Muscle of back (tissue), 11 donors: ENCODE results near the gene PRR30. TPM values are rescaled to one million over a fixed set of nuclear protein-coding genes. Genes with fewer than 3 reads are reported as not detected.
A peak's percentile ranks its signal among the peaks of the same experiment; 100 is the strongest.

Experiments used
- DNase-seq, 3 donors: peaks; one replicate each; pipeline versions ENCODE4 v3.0.0 to v3.0.0-alpha.2; 2013
- polyA plus RNA-seq, 10 donors: library from polyadenylated mRNA; unstranded; fragments of 120-200 nt; gene quantifications; one replicate each; pipeline ENCODE4 v1.2.1, GENCODE V29; 2013; ENCODE audit not compliant: insufficient read length in 10 of 10

The PRR30 gene
- polyA plus RNA-seq, 10 donors: not detected

GRCh38 chr2:27097341-27097740, 41.9 kb downstream of the PRR30 start:
- DNase-seq: no peak

DNA sequence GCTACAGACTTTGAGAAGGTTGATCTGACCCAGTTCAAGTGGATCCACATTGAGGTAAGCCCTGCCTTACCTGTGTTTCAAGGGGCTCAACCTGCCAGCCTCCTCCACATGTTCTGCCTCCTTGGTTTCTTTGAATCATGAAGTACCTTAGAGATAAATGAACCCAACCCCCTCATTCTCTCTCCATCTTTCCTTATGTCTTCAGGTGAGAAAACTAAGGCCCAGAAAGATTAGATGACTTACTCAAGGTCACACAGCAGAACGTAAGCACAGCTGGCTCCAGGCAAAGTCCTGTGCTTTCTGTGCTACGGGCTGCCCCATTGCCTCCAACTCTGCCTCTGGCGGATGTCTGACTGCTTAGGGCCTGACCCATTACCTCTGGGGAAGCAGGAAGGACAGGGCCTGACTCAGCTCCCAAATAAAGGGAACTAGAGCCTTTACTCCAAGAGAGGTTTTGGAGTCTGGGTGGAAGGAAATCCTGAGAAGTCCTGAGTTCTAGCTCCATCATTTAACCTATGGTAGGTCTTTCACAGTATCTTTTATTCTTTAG, 42.4 kb downstream of the PRR30 start:
- no peak for DNase-seq

DNA sequence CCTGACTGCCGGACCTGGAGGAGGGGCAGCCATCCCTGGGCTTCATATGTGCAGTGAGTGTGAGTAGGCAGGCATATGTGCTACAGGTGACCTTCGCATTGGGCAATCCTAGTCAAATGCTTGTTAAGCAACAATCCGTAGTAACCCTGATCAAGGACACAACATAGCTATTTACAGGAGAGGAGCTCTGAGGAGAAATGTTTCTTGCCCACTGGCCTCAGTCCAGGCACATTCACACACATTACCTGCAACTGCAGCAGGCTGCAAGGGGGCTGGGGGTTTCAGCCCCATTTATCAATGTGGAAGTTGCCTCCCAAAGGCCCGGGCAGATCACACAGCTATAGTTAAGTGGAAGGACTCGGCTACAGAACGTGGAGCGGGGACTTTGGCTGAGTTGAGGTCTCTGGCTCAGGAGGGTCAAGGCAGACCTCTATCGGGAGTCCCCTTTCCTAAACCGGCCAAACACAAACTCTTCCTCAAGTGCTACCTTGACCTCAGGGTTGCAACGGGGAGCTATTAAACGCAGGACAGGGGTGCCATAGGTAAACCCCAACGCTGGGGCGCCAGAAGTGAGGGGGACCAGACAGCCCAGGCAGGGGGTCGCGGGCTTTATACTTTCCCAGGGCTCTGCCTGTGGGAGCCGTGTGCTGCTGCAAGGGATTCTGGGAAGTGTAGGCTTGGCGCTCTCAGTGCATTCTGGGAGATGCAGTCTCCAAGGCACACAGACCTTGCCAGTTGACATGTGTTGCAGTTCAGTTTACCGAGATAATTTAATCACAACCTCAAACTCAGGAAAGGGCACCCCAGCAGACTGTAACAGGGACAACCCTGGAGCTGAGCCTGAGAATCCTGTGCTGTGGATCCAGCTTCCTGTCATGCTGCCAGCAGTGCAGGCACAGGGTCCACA, 43.2 kb downstream of the PRR30 start:
- DNase-seq: peak in 2 of 3 donors; percentile 67 to 85

DNA sequence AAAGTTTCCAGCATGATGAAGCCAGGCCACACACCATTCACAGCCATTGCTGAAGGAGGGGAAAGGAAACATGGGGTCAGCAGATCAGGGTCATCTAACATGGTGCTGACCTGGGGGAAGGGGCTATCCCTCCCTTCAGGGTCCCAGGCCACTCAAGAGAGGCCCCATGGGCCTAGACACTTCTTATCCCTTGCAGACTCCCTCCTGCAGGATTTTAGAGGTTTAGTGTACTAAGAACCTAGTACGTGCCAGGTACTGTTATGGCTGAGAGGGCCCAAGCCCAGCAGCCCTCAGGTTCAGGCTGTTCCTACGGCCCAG, 43.8 kb downstream of the PRR30 start:
- DNase-seq: no peak

DNA sequence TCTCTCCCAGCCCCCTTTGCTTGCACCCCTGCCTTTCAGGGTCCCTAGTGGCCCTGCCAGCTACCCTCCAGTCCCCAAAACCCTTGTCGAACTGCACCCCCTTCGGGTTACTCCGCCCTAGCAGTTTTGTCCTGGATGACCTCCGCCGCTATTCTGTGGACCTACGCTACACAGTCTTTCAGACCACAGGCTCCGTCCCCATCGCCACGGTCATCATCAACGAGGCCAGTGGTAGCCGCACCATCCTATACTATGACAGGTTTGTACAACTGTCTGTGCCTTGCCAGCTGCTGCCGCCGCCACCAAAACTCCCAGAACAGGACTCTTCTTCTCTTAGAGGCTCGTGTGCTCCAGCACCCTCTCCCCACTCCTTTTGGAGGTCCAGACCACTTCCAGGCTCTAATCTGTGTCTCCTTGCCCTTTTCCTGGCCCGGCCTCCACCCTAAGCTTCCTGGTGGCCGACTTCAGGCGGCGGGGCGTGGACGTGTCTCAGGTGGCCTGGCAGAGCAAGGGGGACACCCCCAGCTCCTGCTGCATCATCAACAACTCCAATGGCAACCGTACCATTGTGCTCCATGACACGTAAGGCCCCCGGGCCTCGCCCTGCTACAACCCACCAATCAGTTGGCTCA, 44.7 kb downstream of the PRR30 start:
- DNase-seq: no peak

- DNase-seq: no peak
Observed at GRCh38 chr2:27093430-27094352, 45.5 kb downstream of the PRR30 start.

DNA sequence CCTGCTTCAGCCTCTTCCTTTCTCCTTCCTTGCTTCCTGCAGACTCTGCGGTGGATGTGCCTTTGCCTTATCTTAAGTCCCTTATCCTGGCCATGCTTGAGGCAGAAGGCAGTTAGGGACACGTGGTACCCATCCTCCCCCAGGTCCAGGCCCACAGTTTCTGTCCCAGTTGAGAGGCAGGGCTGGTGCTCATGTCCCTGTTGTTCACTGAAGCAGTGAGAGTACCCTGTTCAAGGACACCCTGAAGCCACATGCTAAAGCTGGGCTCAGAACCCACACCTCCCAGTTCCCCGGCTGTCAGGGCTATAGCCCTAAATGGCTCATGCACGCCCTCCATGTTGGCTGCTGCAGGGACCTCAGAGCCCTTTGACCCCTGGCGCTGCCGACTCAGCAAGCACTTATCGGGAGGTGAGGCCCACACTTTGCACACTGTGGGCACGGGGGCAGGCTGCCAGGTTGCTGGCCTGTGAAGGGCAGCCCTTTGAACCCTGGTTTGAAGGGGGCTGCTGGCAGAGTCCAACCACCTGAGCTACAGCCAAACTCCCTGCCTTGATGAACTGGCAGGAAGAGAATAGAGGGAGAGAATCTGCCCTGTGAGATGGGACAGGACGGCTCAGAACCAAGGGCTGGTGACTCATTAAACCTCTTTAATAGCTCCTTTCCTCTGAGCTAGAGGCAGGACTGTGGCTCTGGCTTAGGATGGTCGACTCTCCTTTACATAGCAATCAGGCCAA, 46.3 kb downstream of the PRR30 start:
- no peak for DNase-seq

DNA sequence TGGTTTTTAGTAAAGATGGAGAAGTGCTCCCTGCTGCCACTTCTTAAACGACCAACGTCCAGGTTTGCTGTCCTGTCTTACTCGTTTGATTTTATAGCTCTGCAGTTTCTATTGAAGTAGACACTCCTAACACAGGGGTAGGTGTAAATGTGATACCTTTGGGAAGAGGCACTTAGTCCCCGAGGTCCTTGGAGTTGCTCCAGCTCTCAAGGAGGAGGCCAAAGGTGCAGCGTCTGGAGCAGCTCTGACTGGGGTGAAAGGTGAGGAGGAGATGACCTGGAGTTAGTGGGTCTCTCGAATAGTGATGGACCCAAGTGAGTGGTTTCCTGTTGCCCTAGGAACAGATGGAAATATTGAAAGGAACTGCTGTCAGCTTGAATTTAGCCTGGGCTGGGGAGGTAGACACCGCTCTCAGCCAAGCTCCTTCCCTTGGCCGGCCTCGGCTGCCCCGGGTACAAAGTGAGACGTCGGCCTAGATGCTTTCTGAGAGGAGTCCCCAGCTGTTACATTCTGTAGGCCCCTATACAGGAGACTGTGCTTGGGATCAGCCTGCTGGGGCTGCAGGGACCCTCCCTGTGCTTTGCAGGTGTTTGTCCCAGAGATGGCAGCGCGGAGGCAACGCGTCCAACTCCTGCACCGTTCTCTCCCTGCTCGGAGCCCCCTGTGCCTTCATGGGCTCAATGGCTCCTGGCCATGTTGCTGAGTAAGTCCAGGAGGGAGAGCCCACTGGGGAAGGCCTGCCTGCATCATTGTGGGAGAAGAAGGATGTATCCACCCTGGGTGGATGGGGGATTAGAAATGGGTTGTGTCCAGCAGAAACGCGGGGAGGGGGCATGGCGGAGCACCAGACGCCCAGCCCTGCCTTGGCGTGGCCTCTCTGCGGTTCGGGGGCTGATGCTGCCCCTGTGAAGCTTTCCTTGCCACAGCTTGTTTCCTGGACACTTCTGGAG, 47.2 kb downstream of the PRR30 start:
- no peak for DNase-seq

- no peak for DNase-seq
Observed at GRCh38 chr2:27089111-27089954, 49.9 kb downstream of the PRR30 start.

- no peak for DNase-seq
Observed at GRCh38 chr2:27088634-27089033, 50.6 kb downstream of the PRR30 start.

GRCh38 chr2:27087823-27088410, 51.3 kb downstream of the PRR30 start:
- DNase-seq: no peak

Other genes starting within 250 kb of the PRR30 start
- gene MAPRE3, start 168.8 kb downstream of the PRR30 start, polyA plus RNA-seq: 10 to 100 TPM; 17.1 to 41.5 (median 25.0) TPM
- 10 to 100 TPM; 60.1 to 89.9 (median 68.5) TPM for gene TMEM214, start 106.4 kb downstream of the PRR30 start, polyA plus RNA-seq
- gene AGBL5, start 87.7 kb downstream of the PRR30 start, polyA plus RNA-seq: 10 to 100 TPM; 17.6 to 22.1 (median 19.1) TPM
- gene OST4, start 67.8 kb downstream of the PRR30 start, polyA plus RNA-seq: 100 to 1,000 TPM; 208 to 290 (median 237) TPM
- 100 to 1,000 TPM in 2 of 10 donors, 10 to 100 TPM in 8; 45.1 to 143 (median 65.3) TPM for gene EMILIN1, start 60.8 kb downstream of the PRR30 start, polyA plus RNA-seq
- 1 to 10 TPM in 9 of 10 donors, under 1 TPM in 1; 1.00 to 3.0 (median 2.5) TPM for gene KHK, start 52.6 kb downstream of the PRR30 start, polyA plus RNA-seq
- 1 to 10 TPM; 1.3 to 5.6 (median 3.2) TPM for gene CGREF1, start 20.3 kb downstream of the PRR30 start, polyA plus RNA-seq
- under 1 TPM; 0.17 to 0.84 (median 0.28) TPM for gene ABHD1, start 15.6 kb downstream of the PRR30 start, polyA plus RNA-seq
- gene PREB, start 4.8 kb downstream of the PRR30 start, polyA plus RNA-seq: 10 to 100 TPM; 29.9 to 40.5 (median 35.4) TPM
- gene TCF23, start 9.6 kb upstream of the PRR30 start, polyA plus RNA-seq: under 1 TPM; 0.19 to 0.86 (median 0.36) TPM
- 100 to 1,000 TPM in 3 of 10 donors, 10 to 100 TPM in 7; 89.7 to 104 (median 97.5) TPM for gene ATRAID, start 72.6 kb upstream of the PRR30 start, polyA plus RNA-seq
- gene SLC5A6, start 72.9 kb upstream of the PRR30 start, polyA plus RNA-seq: 10 to 100 TPM; 13.4 to 25.8 (median 18.6) TPM
- 10 to 100 TPM; 17.6 to 39.5 (median 28.7) TPM for gene CAD, start 78.0 kb upstream of the PRR30 start, polyA plus RNA-seq
- gene SLC30A3, start 123.6 kb upstream of the PRR30 start, polyA plus RNA-seq: 1 to 10 TPM in 1 of 10 donors, under 1 TPM in 9; 0.24 to 1.2 (median 0.46) TPM
- under 1 TPM in 3 of 10 donors, not detected in 7; 0.12 to 0.39 (median 0.26) TPM for gene DNAJC5G, start 136.0 kb upstream of the PRR30 start, polyA plus RNA-seq
- 100 to 1,000 TPM in 1 of 10 donors, 10 to 100 TPM in 9; 32.9 to 106 (median 73.2) TPM for gene TRIM54, start 143.0 kb upstream of the PRR30 start, polyA plus RNA-seq
- gene UCN, start 169.0 kb upstream of the PRR30 start, polyA plus RNA-seq: 1 to 10 TPM in 7 of 10 donors, under 1 TPM in 3; 0.44 to 2.1 (median 1.2) TPM
- gene MPV17, start 183.7 kb upstream of the PRR30 start, polyA plus RNA-seq: 10 to 100 TPM; 39.0 to 68.5 (median 47.1) TPM
- 10 to 100 TPM; 24.0 to 44.3 (median 32.1) TPM for gene GTF3C2, start 217.4 kb upstream of the PRR30 start, polyA plus RNA-seq
- gene EIF2B4, start 230.9 kb upstream of the PRR30 start, polyA plus RNA-seq: 10 to 100 TPM; 27.4 to 37.7 (median 32.9) TPM
- 10 to 100 TPM; 61.3 to 88.8 (median 74.0) TPM for gene SNX17, start 231.2 kb upstream of the PRR30 start, polyA plus RNA-seq
- gene ZNF513, start 241.3 kb upstream of the PRR30 start, polyA plus RNA-seq: 10 to 100 TPM in 8 of 10 donors, 1 to 10 TPM in 2; 7.7 to 14.4 (median 11.6) TPM